Measurements from ENCODE around the gene UQCR10.

DNA sequence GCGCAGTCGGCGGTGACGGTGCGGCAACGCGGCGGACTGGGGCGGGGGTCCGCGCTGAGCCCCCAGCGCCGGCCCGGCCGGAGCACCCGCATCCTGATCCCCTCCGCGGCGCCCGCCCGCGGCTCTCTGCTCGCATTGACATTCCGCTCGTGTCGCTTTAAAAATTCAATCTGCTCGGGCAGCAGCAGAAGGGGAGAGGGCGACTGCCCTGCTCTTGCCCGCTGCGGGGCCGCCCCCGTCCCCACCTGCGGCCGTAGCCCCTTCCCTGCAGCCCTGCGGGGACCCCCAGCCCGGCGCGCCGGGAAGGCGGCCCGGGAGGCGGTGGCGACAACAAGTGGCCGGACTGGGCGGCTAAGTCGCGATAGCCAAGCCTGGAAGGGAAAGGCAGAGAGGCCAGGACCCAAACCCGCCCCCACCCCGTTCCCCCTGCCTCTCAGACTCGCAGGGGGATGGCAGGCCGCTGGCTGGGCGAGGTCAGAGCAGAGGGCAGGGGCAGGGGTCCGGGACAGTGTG, 46.3 kb upstream of the UQCR10 start:
- TF ChIP-seq, protein P1, sequence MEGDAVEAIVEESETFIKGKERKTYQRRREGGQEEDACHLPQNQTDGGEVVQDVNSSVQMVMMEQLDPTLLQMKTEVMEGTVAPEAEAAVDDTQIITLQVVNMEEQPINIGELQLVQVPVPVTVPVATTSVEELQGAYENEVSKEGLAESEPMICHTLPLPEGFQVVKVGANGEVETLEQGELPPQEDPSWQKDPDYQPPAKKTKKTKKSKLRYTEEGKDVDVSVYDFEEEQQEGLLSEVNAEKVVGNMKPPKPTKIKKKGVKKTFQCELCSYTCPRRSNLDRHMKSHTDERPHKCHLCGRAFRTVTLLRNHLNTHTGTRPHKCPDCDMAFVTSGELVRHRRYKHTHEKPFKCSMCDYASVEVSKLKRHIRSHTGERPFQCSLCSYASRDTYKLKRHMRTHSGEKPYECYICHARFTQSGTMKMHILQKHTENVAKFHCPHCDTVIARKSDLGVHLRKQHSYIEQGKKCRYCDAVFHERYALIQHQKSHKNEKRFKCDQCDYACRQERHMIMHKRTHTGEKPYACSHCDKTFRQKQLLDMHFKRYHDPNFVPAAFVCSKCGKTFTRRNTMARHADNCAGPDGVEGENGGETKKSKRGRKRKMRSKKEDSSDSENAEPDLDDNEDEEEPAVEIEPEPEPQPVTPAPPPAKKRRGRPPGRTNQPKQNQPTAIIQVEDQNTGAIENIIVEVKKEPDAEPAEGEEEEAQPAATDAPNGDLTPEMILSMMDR (IDR thresholded peaks at IDR 0.05; ENCODE audit: low read depth, low read length, poor library complexity, severe bottlenecking): no peak
- TF ChIP-seq EZH2phosphoT487 (IDR thresholded peaks at IDR 0.05; ENCODE audit: borderline replicate concordance, low read length): no peak
